GM19438 (cell line): ENCODE data around the gene HSD3B2.

ENCODE experiments used
- ATAC-seq: cut with Tn5 transposase; IDR thresholded peaks from one replicate; pipeline ENCODE4 v1.9.1; 2021; ENCODE audit warnings: low read depth; ENCODE audit not compliant: unreplicated experiment

HSD3B2 gene

DNA sequence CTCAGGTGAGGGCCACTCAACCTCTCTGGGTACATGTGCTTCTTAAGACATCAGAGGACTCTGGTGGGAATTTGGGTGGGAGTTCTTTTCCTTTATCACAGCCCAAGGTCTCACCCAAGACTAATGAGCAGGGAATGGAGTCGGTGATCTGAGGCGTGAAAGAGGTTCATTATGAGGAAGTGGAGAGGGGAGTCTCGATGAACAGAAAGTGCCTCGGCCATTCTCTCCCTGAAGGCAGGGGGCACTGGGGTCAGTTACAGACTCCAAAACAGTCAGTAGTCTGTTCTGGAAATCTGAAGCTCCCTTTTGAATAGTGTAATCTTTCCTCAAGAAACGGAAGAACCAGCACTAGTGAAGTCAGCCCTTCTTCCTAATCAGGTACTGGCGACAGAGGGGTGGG, 36.2 kb downstream of the HSD3B2 start:
- ATAC-seq: no peak

DNA sequence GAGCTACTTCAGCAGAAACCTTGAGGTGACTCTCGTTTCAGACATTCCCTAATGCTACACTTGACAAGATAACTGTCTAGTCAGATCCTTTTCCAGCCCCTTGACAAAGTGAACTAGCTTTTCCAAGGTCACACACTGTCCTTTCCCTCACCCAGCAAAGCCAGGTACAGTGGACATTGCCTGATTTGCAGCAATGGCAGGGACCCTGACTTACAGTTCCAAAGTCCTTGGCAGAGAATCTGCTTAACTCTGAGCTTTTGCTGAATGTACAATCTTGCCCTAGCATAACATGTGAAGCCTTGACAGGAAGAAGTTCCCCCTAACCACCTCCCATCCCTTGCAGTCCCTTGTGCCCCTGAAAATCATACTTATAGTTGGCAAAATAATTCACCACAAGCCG, 37.1 kb downstream of the HSD3B2 start:
- ATAC-seq: no peak

DNA sequence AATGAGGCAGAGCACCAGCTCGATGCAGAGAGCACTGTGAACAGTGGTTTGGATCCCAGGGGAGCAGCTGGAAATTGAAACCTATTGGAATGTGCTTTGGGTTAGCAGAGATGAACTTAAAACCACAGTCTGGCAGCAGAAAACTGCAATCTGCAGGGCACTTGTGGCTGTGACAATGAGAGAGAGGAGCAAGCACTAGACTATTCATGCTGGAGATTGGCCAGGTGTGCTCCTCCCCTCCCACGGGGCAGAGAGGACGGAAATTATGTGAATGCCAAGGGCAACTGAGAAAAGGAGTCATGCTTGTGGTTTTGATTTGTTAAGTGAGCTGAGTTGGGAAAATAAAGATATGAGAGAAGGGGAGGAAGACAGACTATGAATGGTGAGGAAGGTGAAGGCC, 38.1 kb downstream of the HSD3B2 start:
- ATAC-seq: no peak

DNA sequence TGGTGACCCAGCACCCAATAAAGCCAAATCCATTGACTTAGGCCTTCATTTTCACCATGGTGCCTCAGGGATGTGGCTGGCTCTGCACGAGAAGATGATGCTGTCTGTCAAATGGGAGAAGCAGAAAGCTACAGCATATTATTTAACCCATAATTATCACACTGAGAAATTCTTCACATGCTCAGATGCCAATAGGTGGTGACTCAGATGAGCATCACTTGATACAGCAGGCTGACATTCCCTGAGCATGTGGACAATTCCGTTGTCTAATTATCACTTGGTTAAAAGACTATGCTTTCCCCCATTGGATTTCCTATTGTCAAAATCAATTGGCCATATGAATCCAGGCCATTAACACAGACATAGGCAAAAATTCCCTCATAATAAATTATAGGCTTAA, 48.0 kb downstream of the HSD3B2 start:
- no peak for ATAC-seq

DNA sequence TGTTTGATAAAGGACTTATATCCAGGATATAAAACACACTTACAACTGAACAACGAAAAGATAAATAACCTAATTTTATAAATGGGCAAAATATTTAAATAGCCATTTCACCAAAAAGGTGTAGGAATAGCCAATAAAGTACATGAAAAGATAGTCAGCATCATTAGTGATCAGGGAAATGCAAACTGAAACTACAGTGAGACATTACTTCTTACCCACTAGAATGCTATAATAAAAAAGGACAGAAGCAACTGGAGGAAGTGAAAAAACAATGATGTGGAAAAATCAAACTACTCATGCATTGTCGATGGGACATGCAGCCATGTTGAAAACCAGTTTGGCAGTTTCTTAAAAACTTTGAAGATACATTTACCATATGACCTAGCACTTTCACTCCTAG, 48.6 kb downstream of the HSD3B2 start:
- no peak for ATAC-seq

DNA sequence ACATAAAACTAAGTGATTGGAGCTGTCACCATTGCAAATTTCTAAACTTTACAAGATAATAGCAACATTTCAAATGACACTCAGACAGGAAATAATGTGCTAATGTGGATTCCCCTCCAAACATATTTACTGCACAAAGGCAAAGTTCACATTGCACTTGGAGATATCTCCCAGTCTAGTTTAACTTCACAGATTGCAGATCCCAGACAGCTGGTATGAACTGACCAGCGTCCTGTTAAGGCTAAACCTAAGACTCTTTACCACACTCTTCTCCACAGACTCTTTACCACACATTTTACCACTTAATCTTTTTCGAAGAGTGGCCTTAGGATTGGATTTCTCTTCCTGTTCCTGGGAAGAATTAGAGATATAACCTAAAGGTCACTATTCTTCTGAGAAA, 51.5 kb downstream of the HSD3B2 start:
- no peak for ATAC-seq

DNA sequence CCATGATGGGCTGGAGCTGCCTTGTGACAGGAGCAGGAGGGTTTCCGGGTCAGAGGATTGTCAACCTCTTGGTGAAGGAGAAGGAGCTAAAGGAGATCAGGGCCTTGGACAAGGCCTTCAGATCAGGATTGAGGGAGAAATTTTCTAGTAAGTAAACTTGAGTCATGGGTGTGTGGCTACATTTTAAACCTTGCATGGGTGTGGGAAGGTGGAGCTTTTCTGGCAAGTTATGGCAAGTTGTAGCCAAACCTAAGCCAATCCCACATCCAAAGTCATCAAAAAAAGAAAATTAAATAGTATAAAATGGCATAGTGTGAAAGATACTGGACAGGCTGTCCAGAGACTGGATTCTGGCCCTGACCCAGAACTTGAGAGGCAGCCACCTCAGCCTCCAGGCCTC, 52.3 kb downstream of the HSD3B2 start:
- no peak for ATAC-seq

DNA sequence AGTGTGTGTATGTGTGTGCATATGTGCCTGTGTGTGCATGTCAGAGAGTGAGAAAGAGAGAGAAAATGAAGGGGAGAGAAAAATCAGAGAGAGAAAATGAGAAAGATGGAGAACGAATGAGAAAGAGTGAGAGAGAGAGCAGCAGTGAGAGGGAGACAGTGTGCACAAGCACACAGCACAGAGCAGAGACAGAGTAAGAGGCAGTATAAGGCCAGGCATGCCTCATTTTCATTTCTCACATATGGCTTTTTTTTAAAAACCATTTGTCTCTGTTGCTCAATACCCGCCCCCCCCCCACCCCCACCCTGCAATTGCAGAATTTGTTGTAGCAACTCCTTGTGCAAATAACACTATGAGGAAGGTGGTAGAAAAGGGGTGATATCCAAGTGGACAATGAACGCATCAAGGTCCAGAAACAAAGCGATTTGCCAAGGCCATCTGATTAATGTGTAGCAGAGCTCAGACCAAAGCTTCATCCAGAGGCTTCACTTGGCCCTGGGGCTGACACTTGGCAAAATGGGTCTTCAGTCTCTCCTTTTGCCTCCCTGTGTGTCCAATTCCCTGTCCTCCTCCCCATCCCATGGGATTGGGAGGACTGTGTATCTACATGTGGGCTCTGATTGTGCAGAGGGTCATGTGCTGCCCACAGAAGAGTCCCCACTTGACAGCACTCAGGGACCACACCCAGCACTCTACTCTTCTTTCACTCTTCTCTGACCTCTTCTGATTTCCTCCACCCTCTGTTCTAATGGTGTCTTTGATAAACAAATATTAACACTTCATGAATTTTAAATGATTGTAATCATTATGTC, 53.1 kb downstream of the HSD3B2 start:
- no peak for ATAC-seq

DNA sequence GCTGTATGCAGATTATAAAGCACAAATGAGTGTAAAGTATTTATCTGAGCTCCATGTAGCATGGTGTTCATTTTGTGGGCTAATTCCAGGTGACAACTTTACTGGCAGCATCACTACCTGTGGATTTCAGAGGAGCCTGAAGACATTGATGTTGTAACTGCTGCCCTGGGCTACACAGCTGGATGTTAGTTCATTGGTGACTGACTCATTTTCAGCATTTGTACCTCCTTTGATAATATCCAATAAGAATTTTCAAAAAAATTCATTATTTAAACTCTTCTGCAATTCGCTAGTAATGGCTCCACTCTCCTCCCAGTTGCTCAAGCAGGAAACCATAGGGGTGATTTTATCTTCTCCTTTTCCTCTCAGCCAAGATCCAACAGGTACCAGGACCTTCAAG, 54.8 kb downstream of the HSD3B2 start:
- ATAC-seq: no peak

DNA sequence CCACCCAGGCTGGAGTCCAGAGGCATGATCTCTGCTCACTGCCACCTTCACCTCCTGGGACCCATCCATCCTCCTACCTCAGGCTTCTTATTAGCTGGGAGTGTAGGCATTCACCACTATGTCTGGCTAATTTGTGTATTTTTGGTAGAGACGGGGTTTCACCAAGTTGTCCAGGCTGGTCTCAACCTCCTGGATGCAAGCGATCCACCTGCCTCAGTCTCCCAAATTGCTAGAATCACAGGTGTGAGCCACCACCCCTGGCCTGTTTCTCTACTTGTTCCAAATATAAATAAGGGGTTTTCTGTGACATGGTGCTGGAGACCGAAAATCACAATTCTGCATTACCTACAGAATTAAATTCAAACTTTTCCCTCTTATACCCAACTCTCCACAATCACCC, 55.4 kb downstream of the HSD3B2 start:
- ATAC-seq: no peak

DNA sequence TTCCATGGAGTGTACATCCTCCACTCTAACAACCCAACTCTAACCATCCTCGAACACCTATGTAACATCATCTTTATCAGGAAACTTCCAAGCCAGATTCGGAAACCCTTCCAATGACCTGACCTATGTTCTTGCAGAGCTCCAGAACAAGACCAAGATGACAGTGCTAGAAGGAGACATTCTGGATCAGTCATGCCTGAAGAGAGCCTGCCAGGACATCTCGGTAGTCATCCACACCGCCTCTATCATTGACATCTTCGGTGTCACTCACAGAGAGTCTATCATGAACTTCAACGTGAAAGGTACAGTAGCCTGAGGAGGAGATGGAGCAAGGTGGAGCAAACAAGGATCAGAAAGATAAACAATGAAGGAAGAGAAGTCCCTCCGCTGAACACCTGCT, 56.0 kb downstream of the HSD3B2 start:
- no peak for ATAC-seq

DNA sequence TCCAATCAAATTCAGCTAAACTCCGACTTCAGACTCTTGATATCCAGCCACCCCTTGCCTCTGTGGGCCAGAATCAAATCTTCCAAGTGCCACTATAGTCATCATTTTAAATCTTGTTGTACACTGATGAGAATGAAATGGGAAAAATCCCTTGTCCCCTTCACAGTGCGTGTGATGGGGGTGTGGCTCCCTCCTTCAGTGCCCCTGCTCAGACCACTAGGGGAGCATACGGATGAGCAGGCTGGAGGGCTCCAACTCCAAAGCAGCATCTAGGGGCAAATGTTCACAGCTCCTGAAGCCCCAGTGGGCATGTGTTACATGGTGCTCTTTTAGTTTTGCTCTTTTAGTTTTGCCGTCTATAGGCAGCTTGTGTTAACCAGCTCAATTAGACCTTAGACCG, 56.6 kb downstream of the HSD3B2 start:
- no peak for ATAC-seq

DNA sequence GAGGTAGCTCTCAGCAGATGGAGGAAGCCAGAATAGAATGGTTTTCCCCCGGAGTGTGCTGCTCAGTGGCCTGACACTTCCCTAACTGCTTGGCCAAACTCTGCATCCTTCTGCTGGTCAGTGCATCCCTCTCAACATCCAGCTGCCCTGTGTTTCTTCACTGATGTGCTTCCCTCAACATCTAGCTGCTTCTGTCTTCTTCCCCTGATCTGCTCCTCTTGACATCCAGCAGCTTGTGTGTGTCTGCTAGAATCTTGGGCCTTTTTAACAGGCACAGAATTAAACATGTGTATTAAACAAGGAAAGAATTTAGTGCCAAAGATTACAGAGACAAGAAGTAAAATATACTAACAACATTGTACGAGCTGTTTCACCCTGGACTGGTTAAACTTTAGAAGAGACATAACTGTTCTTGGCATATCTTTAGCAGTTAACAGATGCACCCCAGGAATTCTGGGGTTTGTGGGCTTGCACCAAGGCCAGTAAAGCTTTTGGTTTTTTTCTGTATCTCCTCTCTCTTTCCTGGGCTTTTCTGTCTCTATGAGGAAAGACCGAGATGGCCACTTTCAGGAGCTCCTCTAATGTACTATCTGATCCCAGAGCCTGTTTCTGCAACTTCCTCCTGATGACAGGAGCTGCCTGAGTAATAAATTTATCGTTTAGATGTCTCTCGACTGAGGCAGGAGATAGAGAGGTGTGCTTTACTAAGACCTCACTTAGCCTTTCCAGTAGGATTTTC, 57.3 kb downstream of the HSD3B2 start:
- ATAC-seq: no peak
